ENCODE measurements around the gene LCTL.

Gene LCTL

DNA sequence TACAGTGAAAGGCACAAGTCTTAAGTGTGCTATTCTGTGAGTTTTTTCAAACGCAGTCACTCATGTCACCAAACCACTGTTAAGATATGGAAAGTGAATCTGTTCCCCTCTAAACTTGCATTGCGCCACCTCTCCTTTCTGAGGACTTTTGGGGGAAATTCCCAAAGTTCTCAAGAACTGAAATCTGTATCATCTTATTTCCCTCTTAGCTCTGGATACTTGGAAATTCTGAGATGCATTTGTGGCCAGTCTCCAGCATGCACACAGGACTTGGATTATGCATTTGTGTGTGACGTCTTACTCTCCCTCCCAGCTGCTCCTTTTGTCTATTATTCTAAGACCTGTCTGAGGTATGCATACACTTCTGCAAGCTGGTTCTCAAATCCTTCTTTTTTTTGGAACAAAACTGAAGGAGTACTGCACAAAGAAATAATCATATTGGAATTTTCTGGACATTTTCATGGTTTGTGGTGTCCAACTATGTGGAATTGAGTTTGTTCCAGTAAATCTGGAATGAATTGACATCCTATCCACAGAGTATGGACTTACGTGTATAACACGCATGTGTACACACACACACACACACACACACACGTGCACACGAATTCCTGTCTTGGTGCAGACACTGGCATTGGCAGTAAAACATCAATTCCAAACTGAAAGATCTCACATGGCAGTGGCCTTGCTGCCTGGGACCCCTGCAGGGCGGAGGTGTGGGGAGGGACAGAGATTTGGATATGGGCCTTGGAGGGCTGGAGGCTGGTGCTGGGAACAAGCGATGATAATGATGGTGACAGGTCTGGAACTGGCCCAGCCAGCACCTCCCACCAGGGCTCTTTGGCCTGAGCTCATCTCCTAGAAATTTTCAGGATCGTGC lies 8.2 kb upstream of the LCTL start:
- no peak overlapping the region for H3K4me3 ChIP-seq (ENCODE audit: low read depth, low read length)
- TF ChIP-seq, protein P1, sequence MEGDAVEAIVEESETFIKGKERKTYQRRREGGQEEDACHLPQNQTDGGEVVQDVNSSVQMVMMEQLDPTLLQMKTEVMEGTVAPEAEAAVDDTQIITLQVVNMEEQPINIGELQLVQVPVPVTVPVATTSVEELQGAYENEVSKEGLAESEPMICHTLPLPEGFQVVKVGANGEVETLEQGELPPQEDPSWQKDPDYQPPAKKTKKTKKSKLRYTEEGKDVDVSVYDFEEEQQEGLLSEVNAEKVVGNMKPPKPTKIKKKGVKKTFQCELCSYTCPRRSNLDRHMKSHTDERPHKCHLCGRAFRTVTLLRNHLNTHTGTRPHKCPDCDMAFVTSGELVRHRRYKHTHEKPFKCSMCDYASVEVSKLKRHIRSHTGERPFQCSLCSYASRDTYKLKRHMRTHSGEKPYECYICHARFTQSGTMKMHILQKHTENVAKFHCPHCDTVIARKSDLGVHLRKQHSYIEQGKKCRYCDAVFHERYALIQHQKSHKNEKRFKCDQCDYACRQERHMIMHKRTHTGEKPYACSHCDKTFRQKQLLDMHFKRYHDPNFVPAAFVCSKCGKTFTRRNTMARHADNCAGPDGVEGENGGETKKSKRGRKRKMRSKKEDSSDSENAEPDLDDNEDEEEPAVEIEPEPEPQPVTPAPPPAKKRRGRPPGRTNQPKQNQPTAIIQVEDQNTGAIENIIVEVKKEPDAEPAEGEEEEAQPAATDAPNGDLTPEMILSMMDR (IDR thresholded peaks at IDR 0.05; ENCODE audit: low read depth, low read length, missing control alignments) = no peak
- peak; percentile 78 for DNase-seq (ENCODE audit: low read depth)
- in situ Hi-C loops (cut with HindIII; ENCODE audit: low sequenced_read_pairs) = no loop called here

DNA sequence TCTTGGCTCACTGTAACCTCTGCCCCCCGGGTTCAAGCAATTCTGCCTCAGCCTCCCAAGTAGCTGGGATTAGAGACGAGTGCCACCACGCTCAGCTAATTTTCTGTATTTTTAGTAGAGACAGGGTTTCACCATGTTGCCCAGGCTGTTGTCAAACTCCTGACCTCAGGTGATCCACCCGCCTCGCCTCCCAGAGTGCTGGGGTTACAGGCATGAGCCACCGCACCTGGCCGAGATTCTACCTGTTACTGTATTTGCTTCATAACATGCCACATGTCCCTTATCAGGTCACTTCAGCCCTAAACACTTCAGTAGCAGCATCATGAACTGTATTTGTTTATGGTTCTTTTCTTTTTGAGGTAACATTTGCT lies 7.5 kb upstream of the LCTL start:
- in situ Hi-C loops (cut with HindIII; ENCODE audit: low sequenced_read_pairs) = no loop called here
- H3K4me3 ChIP-seq (ENCODE audit: low read depth, low read length) = no peak overlapping the region
- no peak for DNase-seq (ENCODE audit: low read depth)
- TF ChIP-seq, protein P1 (IDR thresholded peaks at IDR 0.05; ENCODE audit: low read depth, low read length, missing control alignments) = no peak

DNA sequence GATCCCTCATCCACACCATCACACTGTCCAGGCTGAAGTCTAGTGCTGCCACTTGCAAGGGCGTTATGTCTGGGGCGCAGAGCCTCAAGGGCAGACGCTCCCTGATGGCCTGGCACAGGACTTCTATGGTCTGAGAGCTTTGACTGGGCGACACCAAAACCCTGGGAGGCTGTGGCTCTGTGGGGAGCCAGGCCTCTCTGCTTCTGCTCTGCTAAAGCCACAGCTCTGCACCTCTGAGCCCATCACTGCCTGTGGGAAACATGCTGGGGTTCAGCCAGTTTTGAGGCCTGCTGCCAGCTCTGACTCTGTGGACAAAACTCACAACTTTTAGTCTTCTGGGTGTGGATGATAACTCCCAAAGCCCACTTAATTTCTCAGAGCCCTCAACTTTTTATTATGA lies 6.3 kb upstream of the LCTL start:
- TF ChIP-seq, protein P1 (IDR thresholded peaks at IDR 0.05; ENCODE audit: low read depth, low read length, missing control alignments) = no peak
- no peak overlapping the region for H3K4me3 ChIP-seq (ENCODE audit: low read depth, low read length)
- no peak for DNase-seq (ENCODE audit: low read depth)
- in situ Hi-C loops (cut with HindIII; ENCODE audit: low sequenced_read_pairs) = no loop called here

- no peak for DNase-seq (ENCODE audit: low read depth)
- TF ChIP-seq, protein P1 (IDR thresholded peaks at IDR 0.05; ENCODE audit: low read depth, low read length, missing control alignments) = no peak
- in situ Hi-C loops (cut with HindIII; ENCODE audit: low sequenced_read_pairs) = no loop called here
- no peak overlapping the region for H3K4me3 ChIP-seq (ENCODE audit: low read depth, low read length)
Observed at GRCh38 chr15:66570842-66571478, 5.2 kb upstream of the LCTL start.

- no peak overlapping the region for H3K4me3 ChIP-seq (ENCODE audit: low read depth, low read length)
- no peak for DNase-seq (ENCODE audit: low read depth)
- in situ Hi-C loops (cut with HindIII; ENCODE audit: low sequenced_read_pairs) = no loop called here
- TF ChIP-seq, protein P1 (IDR thresholded peaks at IDR 0.05; ENCODE audit: low read depth, low read length, missing control alignments) = no peak
Observed at GRCh38 chr15:66570327-66570726, 4.5 kb upstream of the LCTL start.

- TF ChIP-seq, protein P1 (IDR thresholded peaks at IDR 0.05; ENCODE audit: low read depth, low read length, missing control alignments) = no peak
- H3K4me3 ChIP-seq (ENCODE audit: low read depth, low read length) = no peak overlapping the region
- DNase-seq (ENCODE audit: low read depth) = no peak
- in situ Hi-C loops (cut with HindIII; ENCODE audit: low sequenced_read_pairs) = no loop called here
Observed at GRCh38 chr15:66569461-66570137, 3.8 kb upstream of the LCTL start.

All from astrocyte of the cerebellum (primary cell).